Fibroblast of lung (primary cell): Measurements from ENCODE around the gene HDAC4.

ENCODE experiments used
- EZH2 ChIP-seq: IDR thresholded peaks from 2 replicates; pipeline ENCODE4 v1.5.1; 2012; ENCODE audit warnings: low read length, control low read depth, mild to moderate bottlenecking; ENCODE audit errors: missing control alignments
- TF ChIP-seq, protein P1 (sequence below), 2 donors: IDR thresholded peaks in 1 of 2; conservative IDR thresholded peaks in 1 of 2; 1 replicate in 1 of 2; 2 replicates in 1 of 2; pipeline ENCODE4 v1.5.1; 2011 to 2012; ENCODE audit warnings: low read length in 2 of 2, control low read depth in 1 of 2, inconsistent platforms in 1 of 2, low read depth in 1 of 2, mild to moderate bottlenecking in 1 of 2

DNA sequence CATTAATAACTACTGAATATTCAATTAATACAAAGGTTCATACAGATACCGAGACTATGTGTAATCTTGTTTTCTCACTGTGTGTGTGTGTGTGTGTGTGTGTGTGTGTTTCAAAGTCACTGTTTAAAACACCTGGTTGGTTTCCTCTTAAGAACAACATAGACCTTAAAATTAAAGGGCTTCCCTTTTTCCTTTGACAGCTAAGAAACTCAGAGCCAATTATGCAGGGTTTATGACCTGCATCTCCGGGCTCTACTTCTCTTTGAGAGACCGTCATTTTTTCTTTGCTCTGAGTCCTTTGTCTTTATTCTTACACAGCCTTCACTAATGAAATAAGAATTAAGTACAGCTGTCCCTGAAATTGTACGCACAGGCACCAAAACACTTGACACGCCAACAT is 145.6 kb downstream of the HDAC4 start:
- TF ChIP-seq, protein P1, sequence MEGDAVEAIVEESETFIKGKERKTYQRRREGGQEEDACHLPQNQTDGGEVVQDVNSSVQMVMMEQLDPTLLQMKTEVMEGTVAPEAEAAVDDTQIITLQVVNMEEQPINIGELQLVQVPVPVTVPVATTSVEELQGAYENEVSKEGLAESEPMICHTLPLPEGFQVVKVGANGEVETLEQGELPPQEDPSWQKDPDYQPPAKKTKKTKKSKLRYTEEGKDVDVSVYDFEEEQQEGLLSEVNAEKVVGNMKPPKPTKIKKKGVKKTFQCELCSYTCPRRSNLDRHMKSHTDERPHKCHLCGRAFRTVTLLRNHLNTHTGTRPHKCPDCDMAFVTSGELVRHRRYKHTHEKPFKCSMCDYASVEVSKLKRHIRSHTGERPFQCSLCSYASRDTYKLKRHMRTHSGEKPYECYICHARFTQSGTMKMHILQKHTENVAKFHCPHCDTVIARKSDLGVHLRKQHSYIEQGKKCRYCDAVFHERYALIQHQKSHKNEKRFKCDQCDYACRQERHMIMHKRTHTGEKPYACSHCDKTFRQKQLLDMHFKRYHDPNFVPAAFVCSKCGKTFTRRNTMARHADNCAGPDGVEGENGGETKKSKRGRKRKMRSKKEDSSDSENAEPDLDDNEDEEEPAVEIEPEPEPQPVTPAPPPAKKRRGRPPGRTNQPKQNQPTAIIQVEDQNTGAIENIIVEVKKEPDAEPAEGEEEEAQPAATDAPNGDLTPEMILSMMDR (conservative IDR thresholded peaks at IDR 0.05 in 1 of 2, IDR thresholded peaks at IDR 0.05 in 1 of 2; ENCODE audit: low read depth in 1 of 2, low read length in 2 of 2): no peak
- no peak for TF ChIP-seq EZH2
